GM18511 (cell line): ENCODE data around the gene HECW1.
"Not testable (repeated sequence)": the region's sequence is repeated elsewhere in the genome, so short reads cannot be mapped to it uniquely, and the experiment has no call there.

Experiments
- ATAC-seq: cut with Tn5 transposase; IDR thresholded peaks from one replicate; pipeline ENCODE4 v1.9.1; 2021; ENCODE audit warnings: mild to moderate bottlenecking, moderate library complexity; ENCODE audit not compliant: unreplicated experiment

Gene HECW1

GRCh38 chr7:43560742-43561330, 448.4 kb downstream of the HECW1 start:
- no peak for ATAC-seq

- no peak for ATAC-seq
Observed at GRCh38 chr7:43562383-43562782, 449.9 kb downstream of the HECW1 start.

- ATAC-seq = no peak
Observed at GRCh38 chr7:43565786-43566185, 453.3 kb downstream of the HECW1 start.

DNA sequence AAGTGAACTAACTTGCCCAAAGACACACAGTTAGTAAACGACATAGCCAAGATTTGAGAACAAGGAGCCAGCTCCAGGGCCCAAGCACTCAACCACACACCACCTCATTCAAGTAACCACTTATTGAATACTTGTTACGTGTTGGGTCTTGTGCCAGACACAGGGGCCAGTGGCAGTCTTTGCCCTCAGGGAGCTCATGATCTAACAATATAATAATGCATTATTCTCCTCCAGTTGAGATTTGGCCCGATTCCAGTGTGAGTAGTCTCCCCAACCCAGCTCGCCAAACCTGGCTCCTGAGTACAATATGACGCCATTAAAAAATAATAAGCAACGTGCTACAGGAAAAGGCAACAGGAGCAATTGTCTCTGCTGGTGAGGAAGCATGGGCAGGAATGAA, 456.1 kb downstream of the HECW1 start:
- no peak for ATAC-seq

DNA sequence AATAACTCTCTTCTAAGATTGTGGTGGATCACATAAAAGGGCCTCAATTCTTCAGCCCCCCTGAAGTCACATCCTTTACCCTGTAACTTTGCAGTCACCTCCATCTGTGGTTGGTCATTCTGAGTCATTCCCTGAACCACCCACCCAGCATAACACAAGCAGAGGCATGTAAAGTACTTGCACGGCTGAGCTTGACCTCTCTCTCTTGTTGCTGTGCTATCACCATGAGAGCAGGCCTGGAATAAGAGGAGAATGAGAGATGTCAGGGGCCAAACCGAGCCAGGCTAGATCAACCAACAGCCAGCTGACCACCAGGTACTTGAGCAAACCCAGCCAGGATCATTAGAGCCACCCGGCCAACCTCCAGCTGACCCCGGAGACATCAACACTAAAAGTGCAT, 457.0 kb downstream of the HECW1 start:
- ATAC-seq = peak; percentile 81

- ATAC-seq = peak; percentile 45
Observed at GRCh38 chr7:43570688-43571365, 458.4 kb downstream of the HECW1 start.

DNA sequence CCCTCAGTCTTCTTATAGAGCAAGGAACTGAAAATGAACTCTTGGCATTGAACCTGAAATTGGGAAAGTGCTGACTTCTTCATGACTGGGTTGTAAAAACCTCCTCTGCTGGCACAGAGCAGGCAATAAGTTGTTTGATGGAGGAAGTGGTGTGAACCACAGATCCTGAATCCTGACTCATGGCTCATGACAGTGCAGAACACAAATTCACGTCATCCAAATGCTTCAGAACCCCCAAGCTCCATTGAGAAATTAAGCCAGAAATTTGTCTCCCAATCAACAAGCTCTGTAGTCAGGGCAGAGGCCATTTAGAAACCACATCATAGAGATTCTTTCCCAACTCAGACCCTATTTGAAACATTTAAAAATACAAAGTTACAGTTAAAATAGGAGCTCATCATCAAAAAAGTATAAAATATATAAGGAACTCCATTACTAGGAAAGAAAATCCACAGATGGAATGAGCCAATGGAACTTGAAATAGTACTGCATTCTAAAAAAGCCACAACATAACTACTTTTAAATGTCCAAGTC, 460.1 kb downstream of the HECW1 start:
- ATAC-seq = no peak

DNA sequence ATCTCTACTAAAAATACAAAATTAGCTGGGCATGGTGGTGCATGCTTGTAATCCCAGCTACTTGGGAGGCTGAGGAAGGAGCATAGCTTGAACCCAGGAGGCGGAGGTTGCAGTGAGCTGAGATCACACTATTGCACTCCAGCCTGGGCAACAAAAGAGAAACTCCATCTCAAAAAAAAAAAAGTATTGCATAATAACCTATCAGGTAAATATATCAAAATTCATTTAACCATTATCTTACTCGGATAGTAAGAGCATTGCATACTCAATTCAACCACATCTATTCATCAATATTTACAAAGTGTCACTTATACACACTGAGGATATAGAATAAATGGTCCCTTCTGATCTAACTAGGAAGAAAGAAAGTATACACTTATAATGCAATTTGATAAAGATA, 461.4 kb downstream of the HECW1 start:
- ATAC-seq = not testable (repeated sequence)

- ATAC-seq = no peak
Observed at GRCh38 chr7:43575506-43575905, 463.1 kb downstream of the HECW1 start.

DNA sequence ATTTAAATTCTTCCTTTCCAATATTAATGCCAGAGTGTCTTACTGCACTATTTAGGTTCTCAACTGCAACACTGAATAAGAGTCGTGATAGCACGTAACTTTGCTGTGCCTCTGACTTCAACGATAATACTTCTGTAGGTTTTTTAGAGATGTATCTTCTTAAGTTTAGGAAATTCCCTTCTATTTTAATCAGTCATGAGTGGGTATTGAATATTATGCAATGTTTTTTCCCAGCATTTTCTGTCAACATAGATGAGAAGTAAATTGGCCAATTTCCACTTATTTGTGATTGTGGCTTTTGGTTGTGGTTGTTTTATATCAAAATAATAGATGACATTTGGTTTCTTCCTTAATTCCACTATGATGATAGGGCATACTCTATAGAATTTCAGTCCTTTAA, 463.8 kb downstream of the HECW1 start:
- no peak for ATAC-seq

GRCh38 chr7:43577485-43577951, 465.1 kb downstream of the HECW1 start:
- no peak for ATAC-seq

GRCh38 chr7:43582503-43583423, 470.3 kb downstream of the HECW1 start, which contains the start of gene STK17A:
STK17A (plus strand) TSS chr7:43583108; CDS start chr7:43583244, 136 bp downstream.
- peak; percentile 74 for ATAC-seq

GRCh38 chr7:43583424-43584194, 471.2 kb downstream of the HECW1 start:
- ATAC-seq = peak; percentile 23

DNA sequence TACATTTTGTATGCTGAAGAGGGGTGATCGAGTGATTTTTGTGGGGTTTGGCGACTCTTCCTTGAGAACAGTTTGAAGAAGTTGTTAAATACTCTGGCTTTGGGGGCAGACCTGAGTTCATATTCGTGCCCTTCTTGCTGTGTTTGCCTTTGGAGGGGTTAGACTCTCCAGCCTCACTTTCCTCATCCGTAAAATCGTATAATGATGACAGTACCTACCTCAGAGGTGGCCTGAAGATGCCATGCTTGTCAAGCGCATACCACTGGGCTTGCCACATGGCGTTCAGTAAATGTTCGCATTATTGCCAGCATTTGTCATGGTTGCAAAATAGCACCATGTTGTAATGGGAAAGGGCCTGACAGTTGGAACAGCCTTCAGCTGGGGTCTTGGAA, 471.7 kb downstream of the HECW1 start:
- ATAC-seq = no peak

DNA sequence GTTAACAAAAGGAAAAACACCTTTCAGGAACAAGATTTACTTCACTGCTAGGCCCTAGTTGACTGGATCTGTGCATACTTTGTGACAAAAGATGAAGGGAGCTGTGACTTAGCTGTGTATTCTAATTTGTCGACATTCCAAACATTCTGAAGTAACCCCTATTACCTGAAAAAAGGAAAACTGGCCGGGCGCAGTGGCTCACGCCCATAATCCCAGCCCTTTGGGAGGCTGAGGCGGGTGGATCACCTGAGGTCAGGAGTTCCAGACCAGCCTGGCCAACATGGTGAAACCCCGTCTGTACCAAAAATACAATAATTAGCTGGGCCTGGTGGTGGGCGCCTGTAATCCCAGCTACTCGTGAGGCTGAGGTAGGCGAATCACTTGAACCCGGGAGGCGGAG, 472.3 kb downstream of the HECW1 start:
- ATAC-seq = not testable (repeated sequence)

DNA sequence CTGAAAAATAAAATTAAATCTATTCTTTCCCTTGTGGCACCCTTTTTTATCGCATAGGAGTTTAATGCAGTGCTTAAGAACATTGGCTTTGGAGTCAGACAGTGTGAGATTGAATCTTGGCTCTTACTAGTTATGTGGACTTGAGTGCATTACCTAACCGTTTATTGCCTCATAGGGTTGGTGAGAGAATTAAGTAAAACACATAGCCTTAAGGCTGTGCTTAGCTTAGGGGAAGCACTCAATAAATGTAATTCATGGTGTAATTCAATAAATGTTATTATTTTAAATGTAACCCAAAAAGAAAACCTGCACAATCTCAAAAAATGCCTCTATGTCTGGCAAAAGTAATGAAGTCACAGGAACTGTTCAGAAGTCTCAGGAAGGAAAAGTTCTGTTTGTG, 473.1 kb downstream of the HECW1 start:
- no peak for ATAC-seq

- no peak for ATAC-seq
Observed at GRCh38 chr7:43586251-43586900, 473.9 kb downstream of the HECW1 start.

DNA sequence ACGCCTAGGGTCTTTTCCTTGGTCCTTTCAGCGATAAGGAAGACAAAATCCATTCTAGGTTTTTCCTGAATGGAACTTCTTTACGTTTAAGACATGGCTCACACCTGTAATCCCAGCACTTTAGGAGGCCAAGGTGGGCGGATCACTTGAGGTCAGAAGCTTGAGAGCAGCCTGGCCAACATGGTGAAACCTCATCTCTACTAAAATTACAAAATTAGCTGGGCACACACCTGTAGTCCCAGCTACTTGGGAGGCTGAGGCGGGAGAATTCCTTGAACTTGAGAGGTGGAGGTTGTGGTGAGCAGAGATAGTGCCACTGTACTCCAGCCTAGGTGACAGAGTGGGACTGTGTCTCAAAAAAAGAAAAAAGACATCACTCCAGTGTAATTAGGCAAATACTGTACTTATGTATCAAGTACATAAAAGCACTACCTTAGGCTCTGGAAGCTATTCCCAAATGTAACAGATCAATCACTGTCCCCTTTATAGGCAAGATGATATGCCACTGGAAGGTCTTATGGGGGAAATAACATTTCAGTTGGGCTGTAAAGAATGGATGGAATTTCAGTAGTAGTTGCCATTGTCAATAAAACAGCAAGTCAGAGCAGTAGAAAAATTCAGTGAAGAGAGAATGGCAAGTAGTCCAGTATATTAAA, 476.2 kb downstream of the HECW1 start:
- ATAC-seq = no peak

DNA sequence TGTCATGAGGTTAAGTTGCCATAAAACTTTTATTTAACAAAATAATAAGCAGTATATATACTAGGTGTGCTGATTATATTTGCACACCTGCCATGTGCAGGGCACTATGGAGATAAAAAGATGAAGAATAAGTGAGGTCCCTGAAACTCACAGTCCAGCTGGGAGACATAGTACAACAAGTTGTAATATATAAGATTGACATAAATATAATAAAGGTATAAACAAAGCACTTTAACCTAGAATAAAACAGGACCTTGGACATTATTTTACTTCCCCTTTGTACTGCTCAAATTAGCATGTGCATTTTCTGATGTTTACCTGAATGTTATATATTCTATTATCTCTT, 476.7 kb downstream of the HECW1 start:
- ATAC-seq = no peak

- no peak for ATAC-seq
Observed at GRCh38 chr7:43589728-43590127, 477.3 kb downstream of the HECW1 start.
